Uterus (tissue), 2 donors: Measurements from ENCODE around the gene FNIP1.

Experiments
- CTCF ChIP-seq, 4 experiments: fragments of 200-600 bp in 2 of 4; fragments of 450-650 bp in 2 of 4; sonication (generic) in 2 of 4; IDR thresholded peaks; one replicate each; pipeline ENCODE4 v1.5.1; 2016 to 2019; ENCODE audit warnings: antibody characterized with exemption in 4 of 4, mild to moderate bottlenecking in 2 of 4, moderate library complexity in 1 of 4
- POLR2A ChIP-seq, 2 donors: fragments of 450-650 bp; IDR thresholded peaks; one replicate each; pipeline ENCODE4 v1.6.1; 2016; ENCODE audit warnings: antibody characterized with exemption in 2 of 2, mild to moderate bottlenecking in 1 of 2, moderate library complexity in 1 of 2

GRCh38 chr5:131649161-131649560 is 147.7 kb downstream of the FNIP1 start:
- TF ChIP-seq CTCF (IDR thresholded peaks at IDR 0.05) (no peak), POLR2A (IDR thresholded peaks at IDR 0.05) (no peak)
